GM12875 (cell line): Measurements from ENCODE around the gene ARHGAP28.

Experiments
- H3K4me3 ChIP-seq: one replicate; pipeline ENCODE4 v1.5.1; 2011; ENCODE audit warnings: low read depth, low read length, control low read depth
- TF ChIP-seq, protein P1 (sequence below): IDR thresholded peaks from 2 replicates; pipeline ENCODE4 v1.5.1; 2011; ENCODE audit warnings: low read depth, mild to moderate bottlenecking, control low read depth, inconsistent platforms, low read length, moderate library complexity, borderline replicate concordance; ENCODE audit not compliant: insufficient read depth

The ARHGAP28 gene

DNA sequence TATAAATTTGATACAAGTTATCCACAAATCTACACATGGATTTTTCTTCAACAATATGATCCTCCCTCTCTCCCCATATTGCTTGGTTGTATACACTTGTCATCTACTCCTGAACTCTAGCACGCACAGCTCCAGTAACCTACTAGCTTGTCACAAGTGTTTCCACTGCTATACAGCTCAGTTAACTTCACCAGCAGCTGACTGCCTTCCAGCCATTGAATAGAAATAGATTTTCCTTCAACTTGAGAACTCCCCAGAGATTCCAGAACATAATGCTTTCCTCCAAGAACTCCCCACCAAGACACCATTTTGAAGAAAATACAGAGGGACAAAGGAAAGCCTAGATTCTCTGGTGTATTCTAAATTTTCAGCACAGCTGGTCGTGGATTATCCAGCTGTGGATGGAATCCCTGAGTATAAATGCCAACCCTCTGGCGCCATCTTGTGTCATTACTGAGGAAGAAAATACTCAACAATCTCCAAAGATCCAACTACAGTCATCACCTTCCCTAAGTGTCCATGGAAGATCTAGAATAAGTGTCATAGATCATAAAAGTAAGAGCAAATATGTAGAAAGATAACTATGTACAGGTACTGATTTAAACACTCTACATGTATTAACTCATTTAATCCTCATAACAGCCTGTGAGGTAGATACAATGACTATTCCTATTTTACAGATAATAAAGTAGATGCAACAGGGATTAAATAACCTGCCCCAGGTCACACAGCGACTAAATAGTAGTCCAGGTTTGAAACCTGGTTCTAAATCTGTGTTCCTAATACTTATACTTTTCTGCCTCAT lies 156.7 kb downstream of the ARHGAP28 start:
- H3K4me3 ChIP-seq = no peak overlapping the region
- TF ChIP-seq, protein P1, sequence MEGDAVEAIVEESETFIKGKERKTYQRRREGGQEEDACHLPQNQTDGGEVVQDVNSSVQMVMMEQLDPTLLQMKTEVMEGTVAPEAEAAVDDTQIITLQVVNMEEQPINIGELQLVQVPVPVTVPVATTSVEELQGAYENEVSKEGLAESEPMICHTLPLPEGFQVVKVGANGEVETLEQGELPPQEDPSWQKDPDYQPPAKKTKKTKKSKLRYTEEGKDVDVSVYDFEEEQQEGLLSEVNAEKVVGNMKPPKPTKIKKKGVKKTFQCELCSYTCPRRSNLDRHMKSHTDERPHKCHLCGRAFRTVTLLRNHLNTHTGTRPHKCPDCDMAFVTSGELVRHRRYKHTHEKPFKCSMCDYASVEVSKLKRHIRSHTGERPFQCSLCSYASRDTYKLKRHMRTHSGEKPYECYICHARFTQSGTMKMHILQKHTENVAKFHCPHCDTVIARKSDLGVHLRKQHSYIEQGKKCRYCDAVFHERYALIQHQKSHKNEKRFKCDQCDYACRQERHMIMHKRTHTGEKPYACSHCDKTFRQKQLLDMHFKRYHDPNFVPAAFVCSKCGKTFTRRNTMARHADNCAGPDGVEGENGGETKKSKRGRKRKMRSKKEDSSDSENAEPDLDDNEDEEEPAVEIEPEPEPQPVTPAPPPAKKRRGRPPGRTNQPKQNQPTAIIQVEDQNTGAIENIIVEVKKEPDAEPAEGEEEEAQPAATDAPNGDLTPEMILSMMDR = peak; percentile 37; the same call in 1 of the 2 replicates

DNA sequence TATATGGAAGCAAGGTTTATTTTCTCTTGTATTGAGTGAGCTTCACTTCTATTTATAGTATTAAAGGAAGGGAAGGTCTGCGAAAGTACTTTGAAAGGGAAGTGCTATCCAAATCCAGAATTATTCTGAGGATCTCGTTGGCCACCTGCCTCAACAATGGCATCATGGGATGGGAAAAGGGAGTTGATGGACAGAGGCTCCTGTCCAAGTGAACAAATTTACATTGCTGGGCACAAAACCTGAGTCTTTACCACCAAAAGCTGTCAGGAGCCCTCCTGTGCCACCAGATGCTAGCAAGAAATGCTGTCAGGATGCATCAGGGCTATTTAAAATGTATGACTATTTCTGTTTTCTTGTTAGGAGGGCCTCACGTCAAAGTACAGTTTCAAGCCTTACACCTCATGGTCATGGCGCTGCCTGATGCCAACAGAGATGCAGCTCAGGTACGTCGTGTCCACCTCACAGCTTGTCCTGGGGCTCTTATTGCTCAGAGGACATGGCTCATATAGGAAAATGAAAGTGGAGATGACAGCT lies 157.3 kb downstream of the ARHGAP28 start:
- H3K4me3 ChIP-seq = no peak overlapping the region
- TF ChIP-seq, protein P1 = no peak

DNA sequence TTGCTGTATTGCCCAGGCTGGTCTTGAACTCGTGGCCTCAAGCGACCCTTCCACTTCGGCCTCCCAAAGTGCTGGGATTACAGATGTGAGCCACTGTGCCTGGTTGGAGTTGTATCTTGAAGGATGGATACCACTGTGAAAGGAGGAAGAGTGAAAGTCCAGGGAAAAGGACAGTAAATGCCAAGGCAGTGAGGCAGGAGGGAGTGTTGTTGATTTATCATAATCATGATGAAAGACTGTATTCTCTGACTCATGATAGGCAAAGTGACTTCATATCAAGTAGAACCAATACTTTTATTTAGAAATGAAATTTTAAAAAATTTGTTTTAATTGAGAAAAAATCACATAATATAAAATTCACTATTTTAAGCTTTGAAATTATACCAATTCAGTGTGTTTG lies 162.3 kb downstream of the ARHGAP28 start:
- H3K4me3 ChIP-seq = no peak overlapping the region
- TF ChIP-seq, protein P1 = no peak

DNA sequence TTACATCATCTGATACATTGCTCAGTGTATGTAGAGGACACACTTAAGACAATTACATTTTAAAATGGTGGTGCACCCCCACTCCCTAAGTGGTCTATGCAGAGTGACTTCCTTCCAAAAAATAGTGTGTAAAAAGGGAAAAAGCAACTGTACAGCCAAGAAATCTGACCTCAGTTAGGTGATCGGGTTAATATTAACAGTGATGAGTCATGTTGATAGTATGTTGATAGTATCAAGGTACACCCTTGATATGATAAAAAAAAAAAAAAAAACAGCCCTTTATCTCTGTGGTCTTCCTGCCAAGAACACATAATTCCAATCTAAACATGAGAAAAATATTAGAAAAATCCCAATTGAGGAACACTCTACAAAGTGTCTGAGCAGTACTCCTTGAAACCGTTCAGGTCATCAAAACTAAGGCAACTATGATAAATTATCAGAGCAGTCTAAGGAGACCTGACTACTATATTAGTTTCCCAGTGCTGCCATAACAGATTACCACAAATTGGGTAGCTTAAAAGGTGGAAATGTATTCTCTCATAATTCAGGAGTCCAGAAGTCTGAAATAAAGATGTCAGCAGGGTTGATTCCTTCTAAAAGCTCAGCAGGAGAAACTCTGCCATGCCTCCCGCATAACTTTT lies 171.9 kb downstream of the ARHGAP28 start:
- TF ChIP-seq, protein P1 = no peak
- no peak overlapping the region for H3K4me3 ChIP-seq

DNA sequence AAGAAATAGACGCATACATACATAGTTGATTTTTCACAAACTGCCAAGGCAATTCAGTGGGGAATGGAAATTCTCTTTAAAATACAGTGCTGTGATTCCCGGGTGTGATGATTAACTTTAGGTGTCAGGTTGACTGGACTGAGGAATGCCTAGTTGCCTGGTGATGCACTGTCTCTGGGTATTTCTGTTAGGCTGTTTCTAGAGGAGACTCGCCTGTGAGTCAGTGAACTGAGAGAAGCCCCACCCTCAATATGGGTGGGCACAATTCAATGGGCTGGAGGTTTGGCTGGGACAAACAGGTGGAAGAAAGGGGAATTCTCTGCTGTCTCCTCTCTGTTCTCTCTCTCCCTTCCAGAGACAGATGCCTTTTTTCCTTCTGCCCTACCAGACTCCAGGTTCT lies 187.6 kb downstream of the ARHGAP28 start:
- no peak overlapping the region for H3K4me3 ChIP-seq
- TF ChIP-seq, protein P1 = no peak

DNA sequence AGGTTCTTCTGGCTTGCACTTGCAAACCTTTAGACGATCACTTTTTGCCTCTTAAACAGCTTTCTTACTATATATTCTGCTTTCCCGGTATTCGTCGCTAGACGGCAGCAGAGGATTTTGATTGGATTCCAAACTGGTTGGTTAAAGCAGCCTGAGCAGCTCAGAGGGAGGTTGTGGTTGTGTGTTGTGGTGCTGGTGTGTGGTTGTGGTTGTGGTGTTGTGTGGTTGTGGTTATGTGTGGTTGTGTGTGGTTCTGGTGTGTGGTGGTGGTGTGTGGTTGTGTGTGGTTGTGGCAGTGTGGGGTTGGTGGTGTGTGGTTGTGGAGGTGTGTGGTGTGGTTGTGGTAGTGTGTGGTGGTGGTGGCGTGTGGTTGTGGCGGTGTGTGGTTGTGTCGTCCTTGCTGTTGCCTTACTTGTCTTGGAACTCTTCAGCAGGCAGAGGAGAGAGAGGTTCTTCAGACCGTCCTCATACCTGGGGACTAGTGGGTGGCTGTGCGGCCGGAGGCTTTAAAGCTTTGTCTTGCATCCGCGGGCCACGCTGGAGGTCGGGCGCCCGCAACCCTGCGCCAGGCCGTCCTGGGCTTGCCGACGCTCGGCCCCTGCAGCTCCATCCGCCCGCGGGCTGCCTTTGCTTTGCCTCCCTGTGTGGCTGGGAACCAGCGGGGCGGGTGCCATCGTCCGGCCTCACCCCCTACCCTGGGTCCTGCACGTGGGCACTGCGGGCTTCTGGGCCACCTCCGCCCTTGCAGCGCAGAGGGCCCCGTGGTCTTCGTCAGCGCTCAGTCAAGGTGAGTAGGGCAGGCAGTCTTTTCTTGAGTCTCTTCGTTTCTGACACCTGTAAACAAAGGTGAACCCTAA lies 190.8 kb downstream of the ARHGAP28 start:
- no peak overlapping the region for H3K4me3 ChIP-seq
- TF ChIP-seq, protein P1 = peak; percentile 54; the same call in 1 of the 2 replicates
